Neural progenitor cell (in vitro differentiated cells): ENCODE results near the gene GADD45GIP1.

ENCODE experiments used
- CTCF ChIP-seq: fragments of 200-600 bp; sonication (generic); IDR thresholded peaks from 2 replicates; pipeline ENCODE4 v1.5.1; 2017; ENCODE audit warnings: antibody characterized with exemption, mild to moderate bottlenecking
- EZH2 ChIP-seq: fragments of 200-600 bp; sonication (generic); IDR thresholded peaks from 2 replicates; pipeline ENCODE4 v1.6.1; 2017; ENCODE audit warnings: antibody characterized with exemption, mild to moderate bottlenecking, moderate library complexity
- EZH2phosphoT487 ChIP-seq: fragments of 200-600 bp; sonication (generic); IDR thresholded peaks from 2 replicates; pipeline ENCODE4 v1.6.1; 2017; ENCODE audit warnings: antibody characterized with exemption

GRCh38 chr19:12965812-12966135 is 8.8 kb upstream of the GADD45GIP1 start:
- TF ChIP-seq CTCF (no peak), EZH2 (no peak), EZH2phosphoT487 (no peak)
